ENCODE measurements around the gene MYH11. TPM values are rescaled to one million over a fixed set of nuclear protein-coding genes. Genes with fewer than 3 reads are reported as not detected.

Gene MYH11
- total RNA-seq, 4 donors from 2014 or later, result 13.7 to 139 (median 39.0) TPM

- WGBS, 2 donors, result 83 to 84% methylated on average over 11 of the region's 11 CpGs
- TF ChIP-seq CTCF (IDR thresholded peaks at IDR 0.05) (no peak), POLR2A (IDR thresholded peaks at IDR 0.05) (no peak)
- intact Hi-C loops (cut with DNase I; ENCODE audit: low total_unique reads), result no loop called here
- no peak for DNase-seq (ENCODE audit: low spot score in 2 of 2)
- H3K4me3 ChIP-seq (ENCODE audit: low read depth, poor library complexity, severe bottlenecking), result no peak overlapping the region
Observed at GRCh38 chr16:15772579-15773293, 84.1 kb downstream of the MYH11 start.

GRCh38 chr16:15771694-15772093 is 85.1 kb downstream of the MYH11 start:
- H3K4me3 ChIP-seq (ENCODE audit: low read depth, poor library complexity, severe bottlenecking), result no peak overlapping the region
- intact Hi-C loops (cut with DNase I; ENCODE audit: low total_unique reads), result no loop called here
- DNase-seq (ENCODE audit: low spot score in 2 of 2), result no peak
- TF ChIP-seq CTCF (IDR thresholded peaks at IDR 0.05), result no peak
- no peak for TF ChIP-seq POLR2A (IDR thresholded peaks at IDR 0.05)
- WGBS, 2 donors, result 93 to 95% methylated on average over 7 of the region's 7 CpGs

GRCh38 chr16:15770512-15770911 is 86.3 kb downstream of the MYH11 start:
- TF ChIP-seq CTCF (IDR thresholded peaks at IDR 0.05) (no peak), POLR2A (IDR thresholded peaks at IDR 0.05) (no peak)
- DNase-seq (ENCODE audit: low spot score in 2 of 2), result no peak
- 65 to 66% methylated on average over 3 of the region's 3 CpGs for WGBS, 2 donors
- no peak overlapping the region for H3K4me3 ChIP-seq (ENCODE audit: low read depth, poor library complexity, severe bottlenecking)
- intact Hi-C loops (cut with DNase I; ENCODE audit: low total_unique reads), result no loop called here

- no peak for DNase-seq (ENCODE audit: low spot score in 2 of 2)
- 52 to 66% methylated on average over 7 of the region's 7 CpGs for WGBS, 2 donors
- H3K4me3 ChIP-seq (ENCODE audit: low read depth, poor library complexity, severe bottlenecking), result no peak overlapping the region
- TF ChIP-seq CTCF (IDR thresholded peaks at IDR 0.05) (no peak), POLR2A (IDR thresholded peaks at IDR 0.05) (no peak)
- intact Hi-C loops (cut with DNase I; ENCODE audit: low total_unique reads), result no loop called here
Observed at GRCh38 chr16:15770107-15770506, 86.7 kb downstream of the MYH11 start.

GRCh38 chr16:15769239-15769638 is 87.6 kb downstream of the MYH11 start:
- WGBS, 2 donors, result 91 to 92% methylated on average over 8 of the region's 8 CpGs
- intact Hi-C loops (cut with DNase I; ENCODE audit: low total_unique reads), result loop anchor here (5.0 to 10.0 kb wide), 2 partner anchors 56 to 358 kb away; no protein-coding TSS in a partner anchor
- H3K4me3 ChIP-seq (ENCODE audit: low read depth, poor library complexity, severe bottlenecking), result no peak overlapping the region
- no peak for DNase-seq (ENCODE audit: low spot score in 2 of 2)
- TF ChIP-seq POLR2A (IDR thresholded peaks at IDR 0.05) (no peak), CTCF (IDR thresholded peaks at IDR 0.05) (no peak)

GRCh38 chr16:15768201-15768600 is 88.6 kb downstream of the MYH11 start:
- 97 to 99% methylated on average over 4 of the region's 4 CpGs for WGBS, 2 donors
- intact Hi-C loops (cut with DNase I; ENCODE audit: low total_unique reads), result loop anchor here (5.0 to 10.0 kb wide), 2 partner anchors 57 to 359 kb away; no protein-coding TSS in a partner anchor
- no peak for DNase-seq (ENCODE audit: low spot score in 2 of 2)
- TF ChIP-seq POLR2A (IDR thresholded peaks at IDR 0.05), result no peak
- TF ChIP-seq CTCF (IDR thresholded peaks at IDR 0.05), result no peak
- H3K4me3 ChIP-seq (ENCODE audit: low read depth, poor library complexity, severe bottlenecking), result no peak overlapping the region

Measured in lower leg skin (tissue), 4 donors.